ENCODE data around the gene SLC30A7. TPM values are rescaled to one million over a fixed set of nuclear protein-coding genes. Genes with fewer than 3 reads are reported as not detected.

The SLC30A7 gene
- total RNA-seq, 3 donors from 2014 or later (not counting 1 experiment from before 2014, with no cell fraction given) = 27.7 to 38.8 (median 36.2) TPM

- Mint-ChIP-seq H3K36me3 (peaks cover 18% of the 10 kb centered on the region), H3K4me3 (no peak overlapping the region)
Observed at GRCh38 chr1:100959502-100960060, 63.7 kb downstream of the SLC30A7 start.

GRCh38 chr1:100960098-100960497 is 64.2 kb downstream of the SLC30A7 start:
- peaks cover 22% of the 10 kb centered on the region in 2 donors for H3K4me1 Mint-ChIP-seq
- no peak for DNase-seq
- no peak for ATAC-seq
- no peaks in the 10 kb centered on the region for H3K9me3 Mint-ChIP-seq
- Histone ChIP-seq H3K27ac (ENCODE audit: low read length) (no peak overlapping the region), H3K9me3 (ENCODE audit: control insufficient read depth, insufficient read depth, low read length) (no peaks in the 10 kb centered on the region), H3K36me3 (ENCODE audit: control insufficient read depth, insufficient read depth, low read length) (peaks cover 23% of the 10 kb centered on the region), H3K4me3 (ENCODE audit: low read length) (no peak overlapping the region), H3K27me3 (ENCODE audit: control insufficient read depth, insufficient read depth, low read length) (no peaks in the 10 kb centered on the region), H3K4me1 (ENCODE audit: control insufficient read depth, insufficient read depth, low read length) (no peaks in the 10 kb centered on the region)
- H3K27me3 Mint-ChIP-seq (ENCODE audit: low read depth in 2 of 2) = no peaks in the 10 kb centered on the region
- 100% methylated on average over 1 of the region's 1 CpG for WGBS (ENCODE audit: insufficient coverage)
- H3K4me3 Mint-ChIP-seq = no peak overlapping the region
- intact Hi-C loops (cut with micrococcal nuclease) = no loop called here
- no peak overlapping the region for H3K27ac Mint-ChIP-seq
- TF ChIP-seq, protein P1, sequence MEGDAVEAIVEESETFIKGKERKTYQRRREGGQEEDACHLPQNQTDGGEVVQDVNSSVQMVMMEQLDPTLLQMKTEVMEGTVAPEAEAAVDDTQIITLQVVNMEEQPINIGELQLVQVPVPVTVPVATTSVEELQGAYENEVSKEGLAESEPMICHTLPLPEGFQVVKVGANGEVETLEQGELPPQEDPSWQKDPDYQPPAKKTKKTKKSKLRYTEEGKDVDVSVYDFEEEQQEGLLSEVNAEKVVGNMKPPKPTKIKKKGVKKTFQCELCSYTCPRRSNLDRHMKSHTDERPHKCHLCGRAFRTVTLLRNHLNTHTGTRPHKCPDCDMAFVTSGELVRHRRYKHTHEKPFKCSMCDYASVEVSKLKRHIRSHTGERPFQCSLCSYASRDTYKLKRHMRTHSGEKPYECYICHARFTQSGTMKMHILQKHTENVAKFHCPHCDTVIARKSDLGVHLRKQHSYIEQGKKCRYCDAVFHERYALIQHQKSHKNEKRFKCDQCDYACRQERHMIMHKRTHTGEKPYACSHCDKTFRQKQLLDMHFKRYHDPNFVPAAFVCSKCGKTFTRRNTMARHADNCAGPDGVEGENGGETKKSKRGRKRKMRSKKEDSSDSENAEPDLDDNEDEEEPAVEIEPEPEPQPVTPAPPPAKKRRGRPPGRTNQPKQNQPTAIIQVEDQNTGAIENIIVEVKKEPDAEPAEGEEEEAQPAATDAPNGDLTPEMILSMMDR (IDR thresholded peaks at IDR 0.05) = no peak
- H3K36me3 Mint-ChIP-seq = peaks cover 18% of the 10 kb centered on the region

More at GRCh38 chr1:100959502-100960060, 63.7 kb downstream of the SLC30A7 start:
- Histone ChIP-seq H3K27ac (ENCODE audit: low read length) (no peak overlapping the region), H3K27me3 (ENCODE audit: control insufficient read depth, insufficient read depth, low read length) (no peaks in the 10 kb centered on the region), H3K9me3 (ENCODE audit: control insufficient read depth, insufficient read depth, low read length) (no peaks in the 10 kb centered on the region), H3K4me3 (ENCODE audit: low read length) (no peak overlapping the region), H3K36me3 (ENCODE audit: control insufficient read depth, insufficient read depth, low read length) (peaks cover 19% of the 10 kb centered on the region), H3K4me1 (ENCODE audit: control insufficient read depth, insufficient read depth, low read length) (no peaks in the 10 kb centered on the region)
- 93% methylated on average over 4 of the region's 5 CpGs for WGBS (ENCODE audit: insufficient coverage)
- Mint-ChIP-seq H3K4me1 (peaks cover 22% of the 10 kb centered on the region in 2 donors), H3K9me3 (no peaks in the 10 kb centered on the region), H3K27ac (no peak overlapping the region), H3K27me3 (ENCODE audit: low read depth in 2 of 2) (no peaks in the 10 kb centered on the region)
- ATAC-seq (no peak), DNase-seq (no peak)
- intact Hi-C loops (cut with micrococcal nuclease) = no loop called here
- TF ChIP-seq, protein P1 (IDR thresholded peaks at IDR 0.05) = no peak

DNA sequence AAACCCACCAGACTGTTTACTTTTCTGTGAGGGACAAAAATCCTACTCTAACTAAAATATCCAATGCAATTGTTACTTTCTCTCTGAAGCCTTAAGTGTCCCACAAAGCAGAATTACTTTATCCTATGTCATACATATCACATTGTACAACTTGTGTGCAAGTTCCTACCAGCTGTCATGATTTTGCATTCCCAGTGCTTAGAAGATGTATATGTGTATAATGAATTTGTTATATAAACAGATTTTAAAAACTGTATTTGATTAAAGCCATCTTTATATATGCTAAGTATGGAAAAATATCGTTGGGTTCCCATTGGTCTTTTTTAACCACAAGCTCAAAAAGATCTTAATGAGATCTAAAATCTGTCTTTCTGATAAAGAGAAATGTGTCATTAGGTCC is 72.7 kb downstream of the SLC30A7 start:
- H3K4me1 Mint-ChIP-seq = peaks cover 8 to 9% of the 10 kb centered on the region in 2 donors
- TF ChIP-seq, protein P1 (IDR thresholded peaks at IDR 0.05) = no peak
- no peak overlapping the region for H3K4me3 Mint-ChIP-seq
- no peaks in the 10 kb centered on the region for H3K27me3 Mint-ChIP-seq (ENCODE audit: low read depth in 2 of 2)
- no peaks in the 10 kb centered on the region for H3K9me3 Mint-ChIP-seq
- Histone ChIP-seq H3K36me3 (ENCODE audit: control insufficient read depth, insufficient read depth, low read length) (peaks cover 34% of the 10 kb centered on the region), H3K4me1 (ENCODE audit: control insufficient read depth, insufficient read depth, low read length) (no peaks in the 10 kb centered on the region), H3K27ac (ENCODE audit: low read length) (no peak overlapping the region), H3K27me3 (ENCODE audit: control insufficient read depth, insufficient read depth, low read length) (no peaks in the 10 kb centered on the region), H3K9me3 (ENCODE audit: control insufficient read depth, insufficient read depth, low read length) (no peaks in the 10 kb centered on the region), H3K4me3 (ENCODE audit: low read length) (no peak overlapping the region)
- DNase-seq (no peak), ATAC-seq (no peak)
- no peaks in the 10 kb centered on the region for H3K36me3 Mint-ChIP-seq
- no peak overlapping the region for H3K27ac Mint-ChIP-seq
- no CpG with 5 or more reads among the region's 1 CpG for WGBS (ENCODE audit: insufficient coverage)
- intact Hi-C loops (cut with micrococcal nuclease) = no loop called here

DNA sequence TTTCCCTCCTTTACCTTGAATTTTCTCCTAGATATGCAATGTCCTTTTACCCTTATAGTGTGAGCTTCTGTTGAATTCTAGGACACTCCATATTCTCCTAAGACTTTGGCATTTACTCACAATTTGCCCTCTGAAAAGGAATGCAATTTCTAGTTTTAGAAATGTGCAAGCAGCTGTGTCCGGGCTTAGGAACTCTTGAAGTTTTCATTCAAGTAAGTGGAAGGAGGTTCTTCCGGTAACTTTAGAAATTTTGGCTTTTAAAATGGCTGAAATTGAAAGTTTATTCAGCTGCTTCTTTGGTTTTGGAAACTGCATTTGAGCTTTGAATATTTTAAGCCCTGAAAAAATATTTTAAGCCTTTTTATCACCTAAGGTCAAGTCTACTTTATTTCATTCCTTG is 73.4 kb downstream of the SLC30A7 start:
- H3K27me3 Mint-ChIP-seq (ENCODE audit: low read depth in 2 of 2) = no peaks in the 10 kb centered on the region
- H3K36me3 Mint-ChIP-seq = no peaks in the 10 kb centered on the region
- peaks cover 34% of the 10 kb centered on the region for H3K36me3 ChIP-seq (ENCODE audit: control insufficient read depth, insufficient read depth, low read length)
- no peaks in the 10 kb centered on the region for H3K9me3 Mint-ChIP-seq
- DNase-seq (no peak), ATAC-seq (no peak)
- H3K27ac Mint-ChIP-seq = no peak overlapping the region
- WGBS (ENCODE audit: insufficient coverage) = 97% methylated on average over 2 of the region's 2 CpGs
- intact Hi-C loops (cut with micrococcal nuclease) = no loop called here
- H3K4me3 Mint-ChIP-seq = no peak overlapping the region
- no peaks in the 10 kb centered on the region for H3K27me3 ChIP-seq (ENCODE audit: control insufficient read depth, insufficient read depth, low read length)
- TF ChIP-seq, protein P1 (IDR thresholded peaks at IDR 0.05) = no peak
- no peaks in the 10 kb centered on the region for H3K4me1 ChIP-seq (ENCODE audit: control insufficient read depth, insufficient read depth, low read length)
- no peaks in the 10 kb centered on the region for H3K9me3 ChIP-seq (ENCODE audit: control insufficient read depth, insufficient read depth, low read length)
- H3K4me3 ChIP-seq (ENCODE audit: low read length) = no peak overlapping the region
- no peak overlapping the region for H3K27ac ChIP-seq (ENCODE audit: low read length)
- H3K4me1 Mint-ChIP-seq = peaks cover 5 to 7% of the 10 kb centered on the region in 2 donors
